ENCODE results near the gene PACC1. TPM values are rescaled to one million over a fixed set of nuclear protein-coding genes. Genes with fewer than 3 reads are reported as not detected.

The PACC1 gene
- total RNA-seq, 2 experiments from 2014 or later, result 11.1 to 11.7 TPM

GRCh38 chr1:212402666-212403321 is 11.9 kb downstream of the PACC1 start:
- peaks cover 16% of the 10 kb centered on the region for H3K4me1 Mint-ChIP-seq (ENCODE audit: low read depth)
- CTCF ChIA-PET, result no interaction called here

GRCh38 chr1:212401838-212402582 is 12.7 kb downstream of the PACC1 start:
- Mint-ChIP-seq H3K9me3 (peaks cover 5% of the 10 kb centered on the region), H3K27me3 (no peaks in the 10 kb centered on the region), H3K4me3 (no peak overlapping the region), H3K4me1 (ENCODE audit: low read depth) (peaks cover 16% of the 10 kb centered on the region), H3K27ac (no peak overlapping the region), H3K36me3 (ENCODE audit: low read depth) (peaks cover 57% of the 10 kb centered on the region)
- ChIA-PET CTCF (no interaction called here), POLR2A (no interaction called here)
- intact Hi-C loops (cut with micrococcal nuclease), result no loop called here
- no peak for ATAC-seq
- no peak for TF ChIP-seq CTCF (IDR thresholded peaks at IDR 0.05)
- DNase-seq, result no peak

More at GRCh38 chr1:212402666-212403321, 11.9 kb downstream of the PACC1 start:
- Mint-ChIP-seq H3K27me3 (no peaks in the 10 kb centered on the region), H3K4me3 (no peak overlapping the region), H3K9me3 (no peaks in the 10 kb centered on the region), H3K27ac (no peak overlapping the region), H3K36me3 (ENCODE audit: low read depth) (peaks cover 55% of the 10 kb centered on the region)
- no peak for TF ChIP-seq CTCF (IDR thresholded peaks at IDR 0.05)
- ATAC-seq (no peak), DNase-seq (no peak)
- intact Hi-C loops (cut with micrococcal nuclease), result no loop called here
- POLR2A ChIA-PET, result no interaction called here

DNA sequence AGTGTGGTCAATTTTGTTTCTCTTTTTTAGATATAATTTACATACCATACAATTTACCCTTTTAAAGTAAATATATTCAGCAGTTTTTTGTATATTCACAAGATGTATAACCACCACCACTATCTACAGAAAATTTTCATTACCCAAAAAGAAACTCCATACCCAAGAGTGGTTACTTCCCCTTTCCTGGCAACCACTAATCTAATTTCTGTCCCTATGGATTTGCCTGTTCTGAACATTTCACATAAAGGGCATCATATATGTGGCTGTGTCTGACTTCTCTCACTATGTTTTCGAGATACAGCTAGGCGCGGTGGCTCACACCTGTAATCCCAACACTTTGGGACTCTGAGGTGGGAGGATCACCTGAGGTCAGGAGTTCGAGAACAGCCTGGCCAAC is 13.6 kb downstream of the PACC1 start:
- TF ChIP-seq CTCF (IDR thresholded peaks at IDR 0.05), result no peak
- CTCF ChIA-PET, result no interaction called here
- Mint-ChIP-seq H3K9me3 (peaks cover 14% of the 10 kb centered on the region), H3K27me3 (no peaks in the 10 kb centered on the region), H3K4me3 (no peak overlapping the region), H3K4me1 (ENCODE audit: low read depth) (peaks cover 16% of the 10 kb centered on the region), H3K27ac (no peak overlapping the region), H3K36me3 (ENCODE audit: low read depth) (peaks cover 60% of the 10 kb centered on the region)
- intact Hi-C loops (cut with micrococcal nuclease), result no loop called here
- ATAC-seq, result no peak
- no peak for DNase-seq
- POLR2A ChIA-PET, result no interaction called here

- peaks cover 59% of the 10 kb centered on the region for H3K36me3 Mint-ChIP-seq (ENCODE audit: low read depth)
Observed at GRCh38 chr1:212397171-212397570, 17.5 kb downstream of the PACC1 start.

More at GRCh38 chr1:212397171-212397570, 17.5 kb downstream of the PACC1 start:
- CTCF ChIA-PET, result interaction anchor here (1.1 to 1.5 kb wide), 2 partner anchors 59 to 61 kb away, joined by 7 to 8 read pairs; no protein-coding TSS in a partner anchor
- DNase-seq, result no peak
- Mint-ChIP-seq H3K9me3 (peaks cover 21% of the 10 kb centered on the region), H3K27me3 (no peaks in the 10 kb centered on the region), H3K4me1 (ENCODE audit: low read depth) (peaks cover 10% of the 10 kb centered on the region), H3K4me3 (no peak overlapping the region), H3K27ac (no peak overlapping the region)
- POLR2A ChIA-PET, result no interaction called here
- no peak for TF ChIP-seq CTCF (IDR thresholded peaks at IDR 0.05)
- ATAC-seq, result no peak
- intact Hi-C loops (cut with micrococcal nuclease), result no loop called here
